Erythroblast (primary cell): ENCODE measurements around the gene MYO9B.

ENCODE experiments used
- GATA1 ChIP-seq: IDR thresholded peaks from 2 replicates; pipeline ENCODE4 v1.6.1; 2011; ENCODE audit warnings: low read depth, mild to moderate bottlenecking, control low read depth, low read length, moderate library complexity
- POLR2A ChIP-seq: IDR thresholded peaks from 2 replicates; pipeline ENCODE4 v1.6.1; 2011; ENCODE audit warnings: mild to moderate bottlenecking, low read length

GRCh38 chr19:17155251-17155650, 79.7 kb downstream of the MYO9B start:
- TF ChIP-seq POLR2A (no peak), GATA1 (no peak)
